Stimulated activated CD8-positive, alpha-beta memory T cell treated with anti-CD3 and anti-CD28 coated beads, Interleukin-7, amount 100 ng/mL, for 1 hour (primary cell): Measurements from ENCODE around the gene MYO1D.
A peak's percentile ranks its signal among the peaks of the same experiment; 100 is the strongest.

Source experiments
- DNase-seq, 2 donors: peaks; one replicate each; pipeline ENCODE4 v3.0.0-alpha.2; 2020; ENCODE audit warnings: low read depth in 2 of 2

MYO1D gene

GRCh38 chr17:32627239-32627996 lies 249.5 kb downstream of the MYO1D start:
- no peak for DNase-seq

GRCh38 chr17:32626379-32626791 lies 250.5 kb downstream of the MYO1D start:
- no peak for DNase-seq

GRCh38 chr17:32625971-32626370 lies 251.0 kb downstream of the MYO1D start:
- no peak for DNase-seq

- DNase-seq: no peak
Measured at GRCh38 chr17:32623196-32623595, 253.7 kb downstream of the MYO1D start.

- no peak for DNase-seq
Measured at GRCh38 chr17:32622540-32622939, 254.4 kb downstream of the MYO1D start.

- DNase-seq: no peak
Measured at GRCh38 chr17:32621612-32622312, 255.2 kb downstream of the MYO1D start.

- DNase-seq: no peak
Measured at GRCh38 chr17:32615326-32615725, 261.6 kb downstream of the MYO1D start.

GRCh38 chr17:32610943-32611342 lies 266.0 kb downstream of the MYO1D start:
- DNase-seq: no peak

- no peak for DNase-seq
Measured at GRCh38 chr17:32609884-32610650, 266.9 kb downstream of the MYO1D start.

- peak; percentile 36 to 39 for DNase-seq
Measured at GRCh38 chr17:32609085-32609484, 267.8 kb downstream of the MYO1D start.

GRCh38 chr17:32608267-32608666 lies 268.7 kb downstream of the MYO1D start:
- no peak for DNase-seq

GRCh38 chr17:32604966-32605365 lies 272.0 kb downstream of the MYO1D start:
- no peak for DNase-seq

- no peak for DNase-seq
Measured at GRCh38 chr17:32602396-32602795, 274.5 kb downstream of the MYO1D start.

GRCh38 chr17:32601866-32602265 lies 275.1 kb downstream of the MYO1D start:
- no peak for DNase-seq

- no peak for DNase-seq
Measured at GRCh38 chr17:32596628-32597027, 280.3 kb downstream of the MYO1D start.

GRCh38 chr17:32596206-32596605 lies 280.7 kb downstream of the MYO1D start:
- no peak for DNase-seq

GRCh38 chr17:32593003-32593402 lies 283.9 kb downstream of the MYO1D start:
- no peak for DNase-seq

GRCh38 chr17:32591405-32591804 lies 285.5 kb downstream of the MYO1D start:
- no peak for DNase-seq

- no peak for DNase-seq
Measured at GRCh38 chr17:32590974-32591373, 285.9 kb downstream of the MYO1D start.

GRCh38 chr17:32588982-32589381 lies 287.9 kb downstream of the MYO1D start:
- no peak for DNase-seq

- no peak for DNase-seq
Measured at GRCh38 chr17:32588135-32588534, 288.8 kb downstream of the MYO1D start.

- DNase-seq: no peak
Measured at GRCh38 chr17:32586666-32587065, 290.3 kb downstream of the MYO1D start.

GRCh38 chr17:32584792-32585191 lies 292.1 kb downstream of the MYO1D start:
- DNase-seq: no peak
